A549 (cell line): Measurements from ENCODE around the gene DBR1. TPM values are rescaled to one million over a fixed set of nuclear protein-coding genes. Genes with fewer than 3 reads are reported as not detected.

Experiments
- ATAC-seq, 2 experiments: fragments of 200-7000 bp in 1 of 2; fragments of >200 bp in 1 of 2; cut with Nextera tagmentation in 1 of 2; cut with Tn5 transposase in 1 of 2; 3 replicates each; pipeline versions ENCODE4 v1.8.0 to v1.9.1; 2018 to 2020; ENCODE audit warnings: mild to moderate bottlenecking in 1 of 2, moderate library complexity in 1 of 2
- CTCF ChIA-PET: fragments of 300-600 bp; sonication (Branson Sonifier 250); formaldehyde crosslinking; extraction: SDS; loops from one replicate; lab custom pipeline; 2021; ENCODE audit warnings: antibody characterized with exemption, inconsistent platforms; lab: Yijun Ruan, JAX
- POLR2A ChIA-PET: fragments of 350-600 bp; formaldehyde crosslinking; extraction: SDS; loops from one replicate; lab custom pipeline; 2021; ENCODE audit warnings: antibody characterized with exemption, inconsistent platforms; lab: Yijun Ruan, JAX
- DNase-seq, 2 experiments: peaks; one replicate each; pipeline versions ENCODE4 v3.0.0 to v3.0.0-alpha.2; 2011 to 2016; ENCODE audit warnings: low read depth in 1 of 2, low spot score in 1 of 2
- FAIRE-seq: peaks from 2 replicates; lab custom pipeline; 2011; peaks lifted over from hg19 to GRCh38; lab: Jason Lieb, UNC
- H3K27ac ChIP-seq, 2 experiments: fragments of >200 bp; sonication (Bioruptor Twin); formaldehyde crosslinking; 3 replicates each; pipeline ENCODE4 v1.5.1; 2016 to 2017
- H3K4me1 ChIP-seq: fragments of >200 bp; sonication (Bioruptor Twin); formaldehyde crosslinking; 3 replicates; pipeline ENCODE4 v1.6.1; 2016
- H3K4me2 ChIP-seq: fragments of >200 bp; sonication (Bioruptor Twin); formaldehyde crosslinking; 3 replicates; pipeline ENCODE4 v1.6.1; 2016
- H3K4me3 ChIP-seq: fragments of >200 bp; sonication (Bioruptor Twin); formaldehyde crosslinking; 3 replicates; pipeline ENCODE4 v1.5.1; 2016
- H3K9me3 ChIP-seq: fragments of >200 bp; sonication (Bioruptor Twin); formaldehyde crosslinking; 3 replicates; pipeline ENCODE4 v1.6.1; 2016
- CBX2 ChIP-seq: fragments of 200-600 bp; sonication (generic); IDR thresholded peaks from 2 replicates; pipeline ENCODE4 v1.6.1; 2016; ENCODE audit warnings: low read depth, mild to moderate bottlenecking, borderline replicate concordance
- CEBPB ChIP-seq, 2 experiments: fragments of >200 bp in 1 of 2; sonication (Bioruptor Twin) in 1 of 2; formaldehyde crosslinking in 1 of 2; IDR thresholded peaks; 2 replicates each; pipeline ENCODE4 v1.6.1; 2012 to 2016
- EHF ChIP-seq: fragments of 250-450 bp; sonication (Bioruptor Pico); IDR thresholded peaks from 2 replicates; pipeline ENCODE4 v1.5.0; 2020; ENCODE audit warnings: mild to moderate bottlenecking
- EP300 ChIP-seq, 2 experiments: fragments of >200 bp; sonication (Bioruptor Twin); formaldehyde crosslinking; IDR thresholded peaks; 2 replicates in 1 of 2; 3 replicates in 1 of 2; pipeline ENCODE4 v1.6.1; 2016 to 2017
- ESRRA ChIP-seq: fragments of 150-350 bp; IDR thresholded peaks from 2 replicates; pipeline ENCODE4 v1.6.1; 2014; ENCODE audit warnings: mild to moderate bottlenecking, low read length, borderline replicate concordance
- FOSB ChIP-seq: fragments of 250-450 bp; sonication (Bioruptor Pico); IDR thresholded peaks from 2 replicates; pipeline ENCODE4 v1.5.0; 2020; ENCODE audit warnings: mild to moderate bottlenecking, moderate library complexity
- FOSL2 ChIP-seq, 2 experiments: fragments of 450-650 bp in 1 of 2; fragments of >200 bp in 1 of 2; sonication (Bioruptor Twin) in 1 of 2; formaldehyde crosslinking; IDR thresholded peaks; 2 replicates each; pipeline versions ENCODE4 v1.5.0 to v1.6.1; 2016 to 2020; ENCODE audit warnings: mild to moderate bottlenecking in 1 of 2, moderate library complexity in 1 of 2
- HDAC2 ChIP-seq: fragments of 200-600 bp; sonication (generic); IDR thresholded peaks from 2 replicates; pipeline ENCODE4 v1.6.1; 2016
- HEYL ChIP-seq: fragments of 250-450 bp; sonication (Bioruptor Pico); IDR thresholded peaks from 2 replicates; pipeline ENCODE4 v1.8.0; 2021; ENCODE audit warnings: mild to moderate bottlenecking, moderate library complexity
- KDM5A ChIP-seq: fragments of 200-600 bp; sonication (generic); IDR thresholded peaks from 2 replicates; pipeline ENCODE4 v1.6.1; 2016; ENCODE audit warnings: antibody characterized with exemption, mild to moderate bottlenecking
- MYC ChIP-seq: IDR thresholded peaks from 2 replicates; pipeline ENCODE4 v1.6.1; 2012; ENCODE audit warnings: mild to moderate bottlenecking, inconsistent platforms, low read length, improper control_type of control experiment, borderline replicate concordance
- NR3C1 ChIP-seq: fragments of >200 bp; sonication (Bioruptor Twin); formaldehyde crosslinking; IDR thresholded peaks from 3 replicates; pipeline ENCODE4 v1.6.1; 2017
- PHF8 ChIP-seq: fragments of 200-600 bp; sonication (generic); IDR thresholded peaks from 2 replicates; pipeline ENCODE4 v1.6.1; 2016; ENCODE audit warnings: low read depth, mild to moderate bottlenecking, antibody characterized with exemption, moderate library complexity, borderline replicate concordance
- RARB ChIP-seq: fragments of 250-450 bp; sonication (Bioruptor Pico); IDR thresholded peaks from 2 replicates; pipeline ENCODE4 v1.8.0; 2021; ENCODE audit warnings: mild to moderate bottlenecking, moderate library complexity
- RFX5 ChIP-seq: fragments of 450-650 bp; IDR thresholded peaks from 2 replicates; pipeline ENCODE4 v1.7.1; 2014; ENCODE audit warnings: antibody characterized with exemption, mild to moderate bottlenecking, moderate library complexity
- TP53 ChIP-seq: fragments of 250-450 bp; sonication (Bioruptor Pico); IDR thresholded peaks from 2 replicates; pipeline ENCODE4 v1.5.0; 2021; ENCODE audit warnings: mild to moderate bottlenecking, moderate library complexity
- ZNF302 ChIP-seq: fragments of 250-450 bp; sonication (Bioruptor Pico); IDR thresholded peaks from 2 replicates; pipeline ENCODE4 v1.9.0; 2021; ENCODE audit warnings: inconsistent platforms, mild to moderate bottlenecking, moderate library complexity
- ZSCAN20 ChIP-seq: fragments of 250-450 bp; sonication (Bioruptor Pico); IDR thresholded peaks from 2 replicates; pipeline ENCODE4 v1.8.0; 2022; ENCODE audit warnings: mild to moderate bottlenecking, moderate library complexity
- WGBS: methylation state at CpG from one replicate; pipeline ENCODE4 v1.1.6; 2017; ENCODE audit errors: missing lambda C conversion rate; 5-methylcytosine and 5-hydroxymethylcytosine counted together
- polyA plus RNA-seq, 4 experiments: library from polyadenylated mRNA; depleted of rRNA in 3 of 4; stranded (reverse); fragments of >200 nt; fragmentation: RNase III in 1 of 4; extraction: RNeasy Plus Mini Kit Qiagen cat#74134 plus additional on column Dnase treatment in 1 of 4; gene quantifications; 2 replicates in 3 of 4; 3 replicates in 1 of 4; pipeline ENCODE4 v1.2.3, GENCODE V29; 2011 to 2017
- TF ChIP-seq, protein P1 (sequence below): fragments of >200 bp; sonication (Bioruptor Twin); formaldehyde crosslinking; IDR thresholded peaks from 3 replicates; pipeline ENCODE4 v1.6.1; 2016
- TF ChIP-seq, protein P2 (sequence below): fragments of >200 bp; sonication (Bioruptor Twin); formaldehyde crosslinking; IDR thresholded peaks from 3 replicates; pipeline ENCODE4 v1.5.1; 2016
- TF ChIP-seq, protein P3 (sequence below): IDR thresholded peaks from 2 replicates; pipeline ENCODE4 v1.6.1; 2012
- TF ChIP-seq, protein P4 (sequence below): fragments of 250-450 bp; sonication (Bioruptor Pico); IDR thresholded peaks from 2 replicates; pipeline ENCODE4 v1.5.0; 2020; ENCODE audit warnings: low read depth, mild to moderate bottlenecking, moderate library complexity
- TF ChIP-seq, protein P5 (sequence below): fragments of 450-650 bp; IDR thresholded peaks from 2 replicates; pipeline ENCODE4 v1.6.1; 2014; ENCODE audit warnings: antibody characterized with exemption
- TF ChIP-seq, protein P6 (sequence below): IDR thresholded peaks from 2 replicates; pipeline ENCODE4 v1.6.1; 2012; ENCODE audit warnings: low read depth, borderline replicate concordance

The DBR1 gene
- polyA plus RNA-seq, 2 of the 4 experiments (the other 2 are of a cell fraction): 13.2 to 14.2 TPM

DNA sequence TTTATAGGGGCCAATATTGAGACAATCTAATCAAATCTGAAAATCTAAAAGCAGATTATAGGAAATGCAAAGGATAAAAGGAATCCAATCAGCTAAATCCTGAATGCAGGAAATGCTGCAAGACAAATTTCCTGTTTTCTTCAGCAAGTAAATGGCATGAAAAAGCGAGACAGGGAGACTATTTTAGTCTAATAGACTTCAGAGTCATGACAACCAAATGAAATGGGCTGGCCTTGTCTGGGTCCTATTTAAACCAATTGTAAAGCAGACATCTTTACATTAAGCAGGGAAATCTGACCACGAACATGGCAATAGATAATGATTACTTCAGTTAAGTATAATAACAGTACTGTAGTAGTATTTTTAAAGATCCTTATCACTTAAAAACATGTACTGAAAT, 2.1 kb downstream of the DBR1 start:
- Histone ChIP-seq H3K4me1 (peaks cover 6% of the 10 kb centered on the region; the same call in 1 of the 3 replicates), H3K4me2 (no peak overlapping the region), H3K9me3 (no peaks in the 10 kb centered on the region), H3K27ac (no peak overlapping the region), H3K4me3 (no peak overlapping the region)
- ATAC-seq (no peak), DNase-seq (no peak), FAIRE-seq (no peak)
- 88% methylated on average over 2 of the region's 2 CpGs for WGBS
- POLR2A ChIA-PET: interaction anchor here (1.1 kb wide), 1 partner anchor 15 kb away, joined by 3 read pairs; no protein-coding TSS in a partner anchor
- no peak for TF ChIP-seq ESRRA
- TF ChIP-seq RFX5: no peak
- TF ChIP-seq MYC: no peak
- no peak for TF ChIP-seq PHF8
- TF ChIP-seq EHF (CRISPR knock-in tag): no peak
- TF ChIP-seq EP300 (IDR thresholded peaks at IDR 0.05): no peak
- CTCF ChIA-PET: interaction anchor here (0.6 to 0.9 kb wide), 2 partner anchors 28 to 245 kb away, joined by 3 read pairs; no protein-coding TSS in a partner anchor

DNA sequence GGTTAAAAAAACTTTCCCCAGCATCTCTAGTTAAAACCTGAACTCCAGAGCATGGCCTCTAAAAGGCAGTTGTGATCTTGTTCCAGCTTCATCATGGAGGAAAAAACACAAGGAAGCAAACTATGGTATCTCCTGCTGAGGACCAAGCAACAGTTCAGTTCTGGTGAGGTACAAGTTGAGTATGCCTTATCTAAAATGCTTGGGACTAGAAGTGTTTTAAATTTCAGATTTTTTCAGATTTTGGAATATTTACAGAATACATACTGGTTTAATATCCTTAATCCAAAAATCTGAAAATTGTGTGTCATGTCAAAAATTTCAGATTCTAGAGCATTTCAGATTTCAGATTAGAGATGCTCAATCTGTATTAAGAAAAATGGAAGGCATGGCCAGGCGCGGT, 9.7 kb downstream of the DBR1 start:
- 89% methylated on average over 2 of the region's 2 CpGs for WGBS
- no peak for FAIRE-seq
- no peak for ATAC-seq

DNA sequence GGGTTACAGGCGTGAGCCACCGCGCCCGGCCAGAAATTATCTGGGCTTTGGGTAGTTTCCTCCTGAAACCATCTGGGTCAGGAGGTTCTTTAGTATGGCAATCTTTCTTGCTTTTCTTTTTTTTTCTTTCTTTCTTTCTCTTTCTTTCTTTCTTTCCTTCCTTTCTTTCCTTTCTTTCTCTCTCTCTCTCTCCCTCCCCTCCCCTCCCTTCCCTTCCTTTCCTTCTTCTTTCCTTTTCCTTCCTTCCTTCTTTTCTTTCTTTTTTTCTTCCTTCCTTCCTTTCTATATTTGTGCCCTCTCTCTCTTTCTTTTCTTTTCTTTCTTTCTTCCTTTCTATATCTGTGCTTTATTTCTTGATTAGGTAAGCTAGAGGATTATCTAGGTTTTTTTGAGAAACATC, 17.0 kb downstream of the DBR1 start:
- FAIRE-seq: no peak
- WGBS: 92% methylated on average over 4 of the region's 4 CpGs
- 0 out of 3 replicates have a peak, but pooled peaks cover 2% of the 10 kb centered on the region for H3K9me3 ChIP-seq
- no peak for DNase-seq
- no peak overlapping the region for H3K27ac ChIP-seq
- no peak overlapping the region for H3K4me2 ChIP-seq
- no peaks in the 10 kb centered on the region for H3K4me1 ChIP-seq
- TF ChIP-seq, protein P1, sequence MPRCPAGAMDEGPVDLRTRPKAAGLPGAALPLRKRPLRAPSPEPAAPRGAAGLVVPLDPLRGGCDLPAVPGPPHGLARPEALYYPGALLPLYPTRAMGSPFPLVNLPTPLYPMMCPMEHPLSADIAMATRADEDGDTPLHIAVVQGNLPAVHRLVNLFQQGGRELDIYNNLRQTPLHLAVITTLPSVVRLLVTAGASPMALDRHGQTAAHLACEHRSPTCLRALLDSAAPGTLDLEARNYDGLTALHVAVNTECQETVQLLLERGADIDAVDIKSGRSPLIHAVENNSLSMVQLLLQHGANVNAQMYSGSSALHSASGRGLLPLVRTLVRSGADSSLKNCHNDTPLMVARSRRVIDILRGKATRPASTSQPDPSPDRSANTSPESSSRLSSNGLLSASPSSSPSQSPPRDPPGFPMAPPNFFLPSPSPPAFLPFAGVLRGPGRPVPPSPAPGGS: no peak
- TF ChIP-seq HEYL (CRISPR knock-in tag): no peak
- TF ChIP-seq, protein P2, sequence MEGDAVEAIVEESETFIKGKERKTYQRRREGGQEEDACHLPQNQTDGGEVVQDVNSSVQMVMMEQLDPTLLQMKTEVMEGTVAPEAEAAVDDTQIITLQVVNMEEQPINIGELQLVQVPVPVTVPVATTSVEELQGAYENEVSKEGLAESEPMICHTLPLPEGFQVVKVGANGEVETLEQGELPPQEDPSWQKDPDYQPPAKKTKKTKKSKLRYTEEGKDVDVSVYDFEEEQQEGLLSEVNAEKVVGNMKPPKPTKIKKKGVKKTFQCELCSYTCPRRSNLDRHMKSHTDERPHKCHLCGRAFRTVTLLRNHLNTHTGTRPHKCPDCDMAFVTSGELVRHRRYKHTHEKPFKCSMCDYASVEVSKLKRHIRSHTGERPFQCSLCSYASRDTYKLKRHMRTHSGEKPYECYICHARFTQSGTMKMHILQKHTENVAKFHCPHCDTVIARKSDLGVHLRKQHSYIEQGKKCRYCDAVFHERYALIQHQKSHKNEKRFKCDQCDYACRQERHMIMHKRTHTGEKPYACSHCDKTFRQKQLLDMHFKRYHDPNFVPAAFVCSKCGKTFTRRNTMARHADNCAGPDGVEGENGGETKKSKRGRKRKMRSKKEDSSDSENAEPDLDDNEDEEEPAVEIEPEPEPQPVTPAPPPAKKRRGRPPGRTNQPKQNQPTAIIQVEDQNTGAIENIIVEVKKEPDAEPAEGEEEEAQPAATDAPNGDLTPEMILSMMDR: no peak
- no peak for TF ChIP-seq EHF (CRISPR knock-in tag)
- TF ChIP-seq KDM5A: no peak
- TF ChIP-seq, protein P3, sequence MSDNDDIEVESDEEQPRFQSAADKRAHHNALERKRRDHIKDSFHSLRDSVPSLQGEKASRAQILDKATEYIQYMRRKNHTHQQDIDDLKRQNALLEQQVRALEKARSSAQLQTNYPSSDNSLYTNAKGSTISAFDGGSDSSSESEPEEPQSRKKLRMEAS: no peak
- TF ChIP-seq ZNF302: no peak
- TF ChIP-seq FOSB (CRISPR knock-in tag): no peak
- no peak for TF ChIP-seq CEBPB (IDR thresholded peaks at IDR 0.05)
- TF ChIP-seq CBX2: no peak
- TF ChIP-seq TP53 (CRISPR knock-in tag): no peak
- TF ChIP-seq, protein P4, sequence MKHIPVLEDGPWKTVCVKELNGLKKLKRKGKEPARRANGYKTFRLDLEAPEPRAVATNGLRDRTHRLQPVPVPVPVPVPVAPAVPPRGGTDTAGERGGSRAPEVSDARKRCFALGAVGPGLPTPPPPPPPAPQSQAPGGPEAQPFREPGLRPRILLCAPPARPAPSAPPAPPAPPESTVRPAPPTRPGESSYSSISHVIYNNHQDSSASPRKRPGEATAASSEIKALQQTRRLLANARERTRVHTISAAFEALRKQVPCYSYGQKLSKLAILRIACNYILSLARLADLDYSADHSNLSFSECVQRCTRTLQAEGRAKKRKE (CRISPR knock-in tag): no peak
- no peak for TF ChIP-seq FOSL2 (IDR thresholded peaks at IDR 0.05)
- TF ChIP-seq FOSL2 (CRISPR knock-in tag; IDR thresholded peaks at IDR 0.05): no peak
- no peak for TF ChIP-seq HDAC2
- no peak for TF ChIP-seq ZSCAN20 (CRISPR knock-in tag)
- TF ChIP-seq RARB: no peak
- no peak for TF ChIP-seq NR3C1
- TF ChIP-seq MYC: no peak
- TF ChIP-seq EP300 (IDR thresholded peaks at IDR 0.05): no peak
- TF ChIP-seq, protein P5, sequence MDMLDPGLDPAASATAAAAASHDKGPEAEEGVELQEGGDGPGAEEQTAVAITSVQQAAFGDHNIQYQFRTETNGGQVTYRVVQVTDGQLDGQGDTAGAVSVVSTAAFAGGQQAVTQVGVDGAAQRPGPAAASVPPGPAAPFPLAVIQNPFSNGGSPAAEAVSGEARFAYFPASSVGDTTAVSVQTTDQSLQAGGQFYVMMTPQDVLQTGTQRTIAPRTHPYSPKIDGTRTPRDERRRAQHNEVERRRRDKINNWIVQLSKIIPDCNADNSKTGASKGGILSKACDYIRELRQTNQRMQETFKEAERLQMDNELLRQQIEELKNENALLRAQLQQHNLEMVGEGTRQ: no peak
- POLR2A ChIA-PET: no interaction called here
- ATAC-seq: no peak
- no peak overlapping the region for H3K4me3 ChIP-seq
- CTCF ChIA-PET: no interaction called here

More for the DNA sequence above, 9.7 kb downstream of the DBR1 start:
- Histone ChIP-seq H3K4me1 (no peaks in the 10 kb centered on the region), H3K4me2 (no peak overlapping the region), H3K9me3 (no peaks in the 10 kb centered on the region), H3K27ac (no peak overlapping the region), H3K4me3 (no peak overlapping the region)
- DNase-seq: no peak
- TF ChIP-seq CEBPB (IDR thresholded peaks at IDR 0.05) (no peak), RARB (no peak)
- TF ChIP-seq, protein P6, sequence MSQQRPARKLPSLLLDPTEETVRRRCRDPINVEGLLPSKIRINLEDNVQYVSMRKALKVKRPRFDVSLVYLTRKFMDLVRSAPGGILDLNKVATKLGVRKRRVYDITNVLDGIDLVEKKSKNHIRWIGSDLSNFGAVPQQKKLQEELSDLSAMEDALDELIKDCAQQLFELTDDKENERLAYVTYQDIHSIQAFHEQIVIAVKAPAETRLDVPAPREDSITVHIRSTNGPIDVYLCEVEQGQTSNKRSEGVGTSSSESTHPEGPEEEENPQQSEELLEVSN: no peak
- TF ChIP-seq, protein P1: no peak
- POLR2A ChIA-PET: no interaction called here
- CTCF ChIA-PET: no interaction called here
